HFF-Myc (cell line): Measurements from ENCODE around the gene ZXDC.

Experiments
- DNase-seq: peaks from one replicate; pipeline ENCODE4 v3.0.0-alpha.2; 2011; ENCODE audit warnings: low read depth; ENCODE audit errors: extremely low read depth
- H3K4me3 ChIP-seq: replicated peaks from 2 replicates; pipeline ENCODE4 v1.5.1; 2011; ENCODE audit warnings: low read depth, mild to moderate bottlenecking, control low read depth, low read length
- CTCF ChIP-seq: IDR thresholded peaks from 2 replicates; pipeline ENCODE4 v1.5.1; 2012; ENCODE audit warnings: mild to moderate bottlenecking, low read depth, low read length, control low read depth; ENCODE audit errors: missing control alignments

Gene ZXDC

GRCh38 chr3:126501736-126502135 lies 26.0 kb upstream of the ZXDC start:
- TF ChIP-seq CTCF, result no peak
- no peak overlapping the region for H3K4me3 ChIP-seq
- DNase-seq, result no peak

- TF ChIP-seq CTCF, result no peak
- no peak overlapping the region for H3K4me3 ChIP-seq
- DNase-seq, result no peak
These were observed 25.4 kb upstream of the ZXDC start for GRCh38 chr3:126501054-126501453.

GRCh38 chr3:126500016-126500415 lies 24.3 kb upstream of the ZXDC start:
- TF ChIP-seq CTCF, result no peak
- no peak for DNase-seq

GRCh38 chr3:126499401-126499800 lies 23.7 kb upstream of the ZXDC start:
- no peak for DNase-seq
- no peak for TF ChIP-seq CTCF
- H3K4me3 ChIP-seq, result no peak overlapping the region

More at GRCh38 chr3:126500016-126500415, 24.3 kb upstream of the ZXDC start:
- H3K4me3 ChIP-seq, result no peak overlapping the region

GRCh38 chr3:126498929-126499328 lies 23.2 kb upstream of the ZXDC start:
- no peak for TF ChIP-seq CTCF
- no peak overlapping the region for H3K4me3 ChIP-seq
- DNase-seq, result no peak

- DNase-seq, result no peak
- H3K4me3 ChIP-seq, result no peak overlapping the region
- no peak for TF ChIP-seq CTCF
These were observed 22.8 kb upstream of the ZXDC start for GRCh38 chr3:126498461-126498860.

- no peak for DNase-seq
- H3K4me3 ChIP-seq, result no peak overlapping the region
- TF ChIP-seq CTCF, result no peak
These were observed 22.3 kb upstream of the ZXDC start for GRCh38 chr3:126497956-126498355.
